H9 (cell line): ENCODE measurements around the gene TMEM222. TPM values are rescaled to one million over a fixed set of nuclear protein-coding genes. Genes with fewer than 3 reads are reported as not detected.

Source experiments
- DNase-seq: peaks from one replicate; pipeline ENCODE4 v3.0.0-alpha.2; 2017
- H2AFZ ChIP-seq: one replicate; pipeline ENCODE4 v1.6.1; 2013; ENCODE audit warnings: mild to moderate bottlenecking, low read length, control low read depth, moderate library complexity
- H2AK5ac ChIP-seq: 2 replicates; pipeline ENCODE4 v1.6.1; 2013; ENCODE audit warnings: low read length, control low read depth, mixed read lengths; ENCODE audit not compliant: insufficient read length
- H2BK120ac ChIP-seq: one replicate; pipeline ENCODE4 v1.6.1; 2013; ENCODE audit warnings: low read depth, mild to moderate bottlenecking, low read length, control low read depth, inconsistent platforms; ENCODE audit not compliant: poor library complexity, severe bottlenecking
- H2BK12ac ChIP-seq: 2 replicates; pipeline ENCODE4 v1.6.1; 2013; ENCODE audit warnings: low read length, control low read depth, mixed read lengths, low read depth; ENCODE audit not compliant: insufficient read length
- H2BK15ac ChIP-seq: 2 replicates; pipeline ENCODE4 v1.6.1; 2013; ENCODE audit warnings: low read depth, low read length, control low read depth
- H2BK20ac ChIP-seq: one replicate; pipeline ENCODE4 v1.6.1; 2013; ENCODE audit warnings: low read depth, mild to moderate bottlenecking, low read length, control low read depth, inconsistent platforms; ENCODE audit not compliant: poor library complexity, severe bottlenecking
- H2BK5ac ChIP-seq: 2 replicates; pipeline ENCODE4 v1.6.1; 2013; ENCODE audit warnings: low read length, control low read depth, mixed read lengths; ENCODE audit not compliant: insufficient read length
- H3K14ac ChIP-seq: 2 replicates; pipeline ENCODE4 v1.6.1; 2013; ENCODE audit warnings: low read length, control low read depth; ENCODE audit not compliant: insufficient read depth
- H3K18ac ChIP-seq: 2 replicates; pipeline ENCODE4 v1.6.1; 2013; ENCODE audit warnings: low read depth, mild to moderate bottlenecking, mixed read lengths, low read length, control low read depth; ENCODE audit not compliant: insufficient read length
- H3K23ac ChIP-seq: 2 replicates; pipeline ENCODE4 v1.6.1; 2013; ENCODE audit warnings: low read length, control low read depth, mixed read lengths, low read depth; ENCODE audit not compliant: insufficient read length
- H3K23me2 ChIP-seq: 2 replicates; pipeline ENCODE4 v1.6.1; 2013; ENCODE audit warnings: low read depth, mild to moderate bottlenecking, mixed read lengths, low read length, control low read depth; ENCODE audit not compliant: insufficient read length, poor library complexity, severe bottlenecking
- H3K27ac ChIP-seq: 2 replicates; pipeline ENCODE4 v1.5.1; 2013; ENCODE audit warnings: low read length, control low read depth, mixed read lengths, low read depth; ENCODE audit not compliant: insufficient read length
- H3K27me3 ChIP-seq: 2 replicates; pipeline ENCODE4 v1.6.1; 2013; ENCODE audit warnings: low read length, control low read depth, inconsistent platforms; ENCODE audit not compliant: insufficient read depth
- H3K4ac ChIP-seq: 2 replicates; pipeline ENCODE4 v1.6.1; 2013; ENCODE audit warnings: low read depth, mild to moderate bottlenecking, control low read depth, inconsistent platforms, low read length, moderate library complexity
- H3K4me1 ChIP-seq: 2 replicates; pipeline ENCODE4 v1.6.1; 2013; ENCODE audit warnings: low read length, control low read depth, inconsistent platforms; ENCODE audit not compliant: insufficient read depth
- H3K4me2 ChIP-seq: 2 replicates; pipeline ENCODE4 v1.6.1; 2013; ENCODE audit warnings: low read length, control low read depth, mixed read lengths; ENCODE audit not compliant: insufficient read length, insufficient read depth
- H3K56ac ChIP-seq: 2 replicates; pipeline ENCODE4 v1.6.1; 2013; ENCODE audit warnings: low read depth, mild to moderate bottlenecking, mixed read lengths, low read length, control low read depth; ENCODE audit not compliant: insufficient read length
- H3K79me1 ChIP-seq: 2 replicates; pipeline ENCODE4 v1.6.1; 2013; ENCODE audit warnings: low read depth, mild to moderate bottlenecking, moderate library complexity, low read length, control low read depth, inconsistent platforms; ENCODE audit not compliant: insufficient read depth, poor library complexity, severe bottlenecking
- H3K79me2 ChIP-seq: 2 replicates; pipeline ENCODE4 v1.6.1; 2013; ENCODE audit warnings: low read length, control low read depth, inconsistent platforms; ENCODE audit not compliant: insufficient read depth
- H3K9ac ChIP-seq: 2 replicates; pipeline ENCODE4 v1.6.1; 2013; ENCODE audit warnings: low read length, control low read depth, mixed read lengths; ENCODE audit not compliant: insufficient read length; ENCODE audit errors: extremely low read depth
- H3K9me3 ChIP-seq: one replicate; pipeline ENCODE4 v1.6.1; 2013; ENCODE audit warnings: low read depth, low read length, inconsistent platforms; ENCODE audit not compliant: control insufficient read depth
- H3T11ph ChIP-seq: one replicate; pipeline ENCODE4 v1.6.1; 2013; ENCODE audit warnings: mild to moderate bottlenecking, low read length, control low read depth, inconsistent platforms
- H4K20me1 ChIP-seq: one replicate; pipeline ENCODE4 v1.6.1; 2013; ENCODE audit not compliant: control insufficient read depth, insufficient read length, insufficient read depth
- H4K5ac ChIP-seq: 2 replicates; pipeline ENCODE4 v1.6.1; 2013; ENCODE audit warnings: low read depth, mild to moderate bottlenecking, mixed read lengths, low read length, control low read depth; ENCODE audit not compliant: insufficient read length
- H4K8ac ChIP-seq: replicated peaks from 2 replicates; pipeline ENCODE4 v1.6.1; 2013; ENCODE audit warnings: low read length, control low read depth, mixed read lengths, low read depth; ENCODE audit not compliant: insufficient read length
- H4K91ac ChIP-seq: 2 replicates; pipeline ENCODE4 v1.6.1; 2013; ENCODE audit warnings: low read depth, mild to moderate bottlenecking, moderate library complexity, mixed read lengths, low read length, control low read depth; ENCODE audit not compliant: insufficient read length
- H3K27ac Mint-ChIP-seq, 3 experiments: 2 replicates in 2 of 3; 3 replicates in 1 of 3; pipeline ENCODE4 v1.8.0; 2020 to 2021; ENCODE audit warnings: mixed read lengths in 3 of 3, mild to moderate bottlenecking in 1 of 3, moderate library complexity in 1 of 3
- H3K27me3 Mint-ChIP-seq: 2 replicates; pipeline ENCODE4 v1.8.0; 2021; ENCODE audit warnings: low read depth, mild to moderate bottlenecking, moderate library complexity, mixed read lengths
- H3K36me3 Mint-ChIP-seq, 3 experiments: 2 replicates in 2 of 3; 3 replicates in 1 of 3; pipeline ENCODE4 v1.8.0; 2020 to 2021; ENCODE audit warnings: low read depth in 3 of 3, mixed read lengths in 3 of 3; ENCODE audit not compliant: insufficient read depth in 1 of 3
- H3K4me1 Mint-ChIP-seq, 2 experiments: 2 replicates each; pipeline ENCODE4 v1.8.0; 2020; ENCODE audit warnings: mixed read lengths in 2 of 2
- H3K4me3 Mint-ChIP-seq, 2 experiments: 2 replicates in 1 of 2; 3 replicates in 1 of 2; pipeline ENCODE4 v1.8.0; 2020 to 2021; ENCODE audit warnings: mild to moderate bottlenecking in 2 of 2, mixed read lengths in 2 of 2, moderate library complexity in 1 of 2
- H3K9me3 Mint-ChIP-seq, 2 experiments: 2 replicates in 1 of 2; 3 replicates in 1 of 2; pipeline ENCODE4 v1.8.0; 2020; ENCODE audit warnings: mild to moderate bottlenecking in 2 of 2, mixed read lengths in 2 of 2, moderate library complexity in 1 of 2
- WGBS: extraction: QIAGEN DNeasy Blood & Tissue Kit; methylation state at CpG from one replicate; pipeline ENCODE4 v1.1.7; 2013; ENCODE audit warnings: missing lambda C conversion rate, low lambda C conversion rate, mixed read lengths; ENCODE audit not compliant: insufficient read length; ENCODE audit errors: extremely low coverage; 5-methylcytosine and 5-hydroxymethylcytosine counted together
- total RNA-seq: library from RNA; stranded (reverse); gene quantifications from 2 replicates; pipeline ENCODE4 v1.2.1, GENCODE V29; 2021
- TF ChIP-seq, protein P1 (sequence below): fragments of 200-600 bp; sonication (generic); conservative IDR thresholded peaks from 3 replicates; pipeline ENCODE4 v1.8.0; 2021; ENCODE audit warnings: antibody characterized with exemption, mild to moderate bottlenecking

TMEM222 gene
- total RNA-seq, 1 experiment from 2014 or later: 36.8 TPM

DNA sequence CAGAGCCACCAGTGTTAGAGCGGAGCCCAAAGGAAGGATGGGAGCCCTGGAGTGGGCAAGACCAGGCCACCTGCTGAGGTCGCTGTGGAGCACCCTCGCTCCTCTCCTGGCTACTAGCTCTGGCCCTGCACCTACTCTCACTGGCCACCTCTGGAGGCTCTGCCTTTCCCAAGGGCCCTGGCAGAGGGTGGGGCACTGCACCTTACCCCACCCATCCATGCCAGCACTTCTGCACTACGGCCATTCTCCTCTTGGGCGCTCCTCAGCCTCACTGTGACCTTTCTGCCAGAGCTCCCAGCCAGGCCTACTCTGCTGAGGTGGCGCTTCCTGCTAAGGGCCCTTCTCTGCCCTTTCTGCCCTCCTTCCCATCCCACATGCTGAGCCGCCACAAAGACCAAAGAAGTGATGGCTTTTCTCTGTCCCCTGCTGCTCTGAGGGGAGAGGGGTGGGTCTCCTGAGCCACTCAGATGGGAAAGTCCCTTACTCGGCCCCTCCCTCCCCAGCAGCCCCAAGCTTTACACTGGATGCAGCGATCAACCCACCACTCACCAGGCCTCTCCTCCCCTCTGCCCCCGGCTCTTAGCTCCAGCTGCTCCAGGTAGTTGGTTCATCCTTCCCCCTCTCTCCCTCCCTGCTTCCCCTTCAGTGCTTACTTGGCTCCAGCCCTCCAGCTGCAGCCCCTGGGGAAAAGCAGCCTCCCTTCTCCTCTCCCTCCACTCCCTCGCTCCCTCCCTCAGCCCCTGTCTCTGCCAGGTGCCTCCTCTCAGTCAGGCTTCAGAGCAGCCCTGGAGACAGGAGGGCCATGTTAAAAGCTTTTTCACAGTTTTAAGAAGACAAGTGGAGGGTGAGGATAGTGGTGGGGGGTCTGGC, 14.8 kb upstream of the TMEM222 start:
- H3K14ac ChIP-seq: no peak overlapping the region
- TF ChIP-seq, protein P1, sequence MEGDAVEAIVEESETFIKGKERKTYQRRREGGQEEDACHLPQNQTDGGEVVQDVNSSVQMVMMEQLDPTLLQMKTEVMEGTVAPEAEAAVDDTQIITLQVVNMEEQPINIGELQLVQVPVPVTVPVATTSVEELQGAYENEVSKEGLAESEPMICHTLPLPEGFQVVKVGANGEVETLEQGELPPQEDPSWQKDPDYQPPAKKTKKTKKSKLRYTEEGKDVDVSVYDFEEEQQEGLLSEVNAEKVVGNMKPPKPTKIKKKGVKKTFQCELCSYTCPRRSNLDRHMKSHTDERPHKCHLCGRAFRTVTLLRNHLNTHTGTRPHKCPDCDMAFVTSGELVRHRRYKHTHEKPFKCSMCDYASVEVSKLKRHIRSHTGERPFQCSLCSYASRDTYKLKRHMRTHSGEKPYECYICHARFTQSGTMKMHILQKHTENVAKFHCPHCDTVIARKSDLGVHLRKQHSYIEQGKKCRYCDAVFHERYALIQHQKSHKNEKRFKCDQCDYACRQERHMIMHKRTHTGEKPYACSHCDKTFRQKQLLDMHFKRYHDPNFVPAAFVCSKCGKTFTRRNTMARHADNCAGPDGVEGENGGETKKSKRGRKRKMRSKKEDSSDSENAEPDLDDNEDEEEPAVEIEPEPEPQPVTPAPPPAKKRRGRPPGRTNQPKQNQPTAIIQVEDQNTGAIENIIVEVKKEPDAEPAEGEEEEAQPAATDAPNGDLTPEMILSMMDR: peak; percentile 52
- H2BK5ac ChIP-seq: no peak overlapping the region
- no peaks in the 10 kb centered on the region for H3K79me1 ChIP-seq
- no peak overlapping the region for H2BK12ac ChIP-seq
- Mint-ChIP-seq H3K27me3 (peaks cover 1% of the 10 kb centered on the region; the same call in 1 of the 2 replicates), H3K4me1 (peaks cover 20 to 33% of the 10 kb centered on the region in 2 experiments), H3K9me3 (no peaks in the 10 kb centered on the region), H3K4me3 (peak overlapping the region in 1 of 2 experiments; percentile 67; a peak in 3 of 5 replicates), H3K27ac (peak overlapping the region; percentile 85 to 93 (median 88); a peak in 6 of 7 replicates), H3K36me3 (peaks cover 0 to 6% (median 2%) of the 10 kb centered on the region in 3 experiments; a peak in 4 of 7 replicates)
- H2BK120ac ChIP-seq: no peak overlapping the region
- peak overlapping the region; percentile 7 for H3K4me2 ChIP-seq
- H2BK15ac ChIP-seq: no peak overlapping the region
- no peak overlapping the region for H3K23ac ChIP-seq
- H3K56ac ChIP-seq: no peak overlapping the region
- no peaks in the 10 kb centered on the region for H3K79me2 ChIP-seq
- no peak overlapping the region for H3T11ph ChIP-seq
- peaks cover 6% of the 10 kb centered on the region for H3K4me1 ChIP-seq
- no peak overlapping the region for H4K5ac ChIP-seq
- H2AK5ac ChIP-seq: no peak overlapping the region
- H3K9me3 ChIP-seq: no peaks in the 10 kb centered on the region
- H3K23me2 ChIP-seq: no peaks in the 10 kb centered on the region
- no peak overlapping the region for H3K18ac ChIP-seq
- H3K4ac ChIP-seq: no peak overlapping the region
- no peak overlapping the region for H4K91ac ChIP-seq
- no peak overlapping the region for H2AFZ ChIP-seq
- WGBS: no CpG with 5 or more reads among the region's 11 CpGs
- H3K27me3 ChIP-seq: no peaks in the 10 kb centered on the region
- no peak overlapping the region for H2BK20ac ChIP-seq
- peak; percentile 91 for DNase-seq
- H4K8ac ChIP-seq: no peak overlapping the region
- H3K27ac ChIP-seq: no peak overlapping the region
- H4K20me1 ChIP-seq: no peaks in the 10 kb centered on the region
- no peak overlapping the region for H3K9ac ChIP-seq
